HUES64 (cell line): ENCODE results near the gene RLN2.

Experiments used
- H3K27ac ChIP-seq: 2 replicates; pipeline ENCODE4 v1.7.0; 2013; ENCODE audit warnings: low read depth, low read length, inconsistent platforms
- H3K27me3 ChIP-seq: 2 replicates; pipeline ENCODE4 v1.6.1; 2013; ENCODE audit warnings: mild to moderate bottlenecking, low read length; ENCODE audit not compliant: insufficient read depth
- H3K36me3 ChIP-seq: 2 replicates; pipeline ENCODE4 v1.6.1; 2013; ENCODE audit warnings: mild to moderate bottlenecking, low read length; ENCODE audit not compliant: insufficient read depth
- H3K4me1 ChIP-seq: 2 replicates; pipeline ENCODE4 v1.6.1; 2013; ENCODE audit warnings: mild to moderate bottlenecking, low read length, moderate library complexity; ENCODE audit not compliant: insufficient read depth
- H3K4me3 ChIP-seq: 2 replicates; pipeline ENCODE4 v1.5.1; 2013; ENCODE audit warnings: mild to moderate bottlenecking, low read length, moderate library complexity
- H3K9ac ChIP-seq: 2 replicates; pipeline ENCODE4 v1.6.1; 2013; ENCODE audit warnings: mild to moderate bottlenecking, low read depth, low read length
- H3K9me3 ChIP-seq: 2 replicates; pipeline ENCODE4 v1.6.1; 2013; ENCODE audit warnings: low read depth, low read length; ENCODE audit not compliant: insufficient read depth
- WGBS: fragments of 150-250, 120-280 bp; methylation state at CpG from one replicate; pipeline ENCODE4 v1.1.7; 2013; ENCODE audit warnings: missing lambda C conversion rate; 5-methylcytosine and 5-hydroxymethylcytosine counted together

RLN2 gene

DNA sequence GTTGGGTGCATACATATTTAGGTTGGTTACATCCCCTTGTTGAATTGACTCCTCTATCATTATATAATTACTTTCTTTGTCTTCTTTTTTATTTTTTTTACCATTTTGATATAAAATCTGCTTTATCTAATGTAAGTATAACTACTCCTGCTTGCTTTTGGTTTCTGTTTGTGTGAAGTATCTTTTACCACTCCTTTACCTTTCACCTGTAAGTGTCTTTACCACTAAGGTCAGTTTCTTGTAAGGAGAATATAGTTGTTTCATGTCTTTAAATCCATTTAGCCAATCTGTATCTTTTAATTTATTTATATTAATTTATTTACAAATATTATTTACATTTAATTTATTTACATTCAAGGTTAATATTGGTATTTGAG lies 40.3 kb downstream of the RLN2 start:
- no peak overlapping the region for H3K9ac ChIP-seq
- no peaks in the 10 kb centered on the region for H3K9me3 ChIP-seq
- no peaks in the 10 kb centered on the region for H3K36me3 ChIP-seq
- no peak overlapping the region for H3K4me3 ChIP-seq
- peaks cover 11% of the 10 kb centered on the region for H3K4me1 ChIP-seq
- no peaks in the 10 kb centered on the region for H3K27me3 ChIP-seq
- H3K27ac ChIP-seq: no peak overlapping the region

- Histone ChIP-seq H3K4me1 (peaks cover 5% of the 10 kb centered on the region), H3K27ac (no peak overlapping the region), H3K9ac (no peak overlapping the region), H3K36me3 (no peaks in the 10 kb centered on the region), H3K9me3 (no peaks in the 10 kb centered on the region), H3K27me3 (no peaks in the 10 kb centered on the region), H3K4me3 (no peak overlapping the region)
- WGBS: 70% methylated on average over 4 of the region's 5 CpGs
Observed at GRCh38 chr9:5263351-5264218, 40.9 kb downstream of the RLN2 start.
